Fibroblast of peridontal ligament (primary cell): ENCODE measurements around the gene ASTN2.

Source experiments
- DNase-seq: peaks from one replicate; pipeline ENCODE4 v3.0.0-alpha.2; 2010; ENCODE audit errors: extremely low read depth

The ASTN2 gene

GRCh38 chr9:116572095-116572748 is 842.6 kb downstream of the ASTN2 start:
- DNase-seq = peak; percentile 90

DNA sequence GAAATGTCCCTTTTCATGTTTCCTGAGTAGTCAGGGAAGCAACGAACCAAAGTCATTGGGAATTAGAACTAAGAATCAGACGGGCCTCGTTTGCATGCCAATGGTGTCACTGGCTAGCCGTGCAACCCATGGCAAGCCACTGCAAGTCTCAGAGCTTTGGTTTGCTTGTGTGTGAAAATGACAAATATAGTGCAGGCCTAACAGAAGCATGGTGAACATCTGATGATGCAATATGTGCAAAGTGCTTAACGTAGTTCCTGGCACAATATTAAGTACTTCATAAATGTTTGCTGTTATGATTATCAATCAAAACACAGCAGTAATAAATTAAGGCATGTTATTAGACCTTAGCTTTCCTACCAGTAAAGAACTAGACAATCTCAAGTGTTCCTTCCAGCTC is 845.7 kb downstream of the ASTN2 start:
- no peak for DNase-seq

- peak; percentile 52 for DNase-seq
Observed at GRCh38 chr9:116566677-116567488, 848.0 kb downstream of the ASTN2 start.

DNA sequence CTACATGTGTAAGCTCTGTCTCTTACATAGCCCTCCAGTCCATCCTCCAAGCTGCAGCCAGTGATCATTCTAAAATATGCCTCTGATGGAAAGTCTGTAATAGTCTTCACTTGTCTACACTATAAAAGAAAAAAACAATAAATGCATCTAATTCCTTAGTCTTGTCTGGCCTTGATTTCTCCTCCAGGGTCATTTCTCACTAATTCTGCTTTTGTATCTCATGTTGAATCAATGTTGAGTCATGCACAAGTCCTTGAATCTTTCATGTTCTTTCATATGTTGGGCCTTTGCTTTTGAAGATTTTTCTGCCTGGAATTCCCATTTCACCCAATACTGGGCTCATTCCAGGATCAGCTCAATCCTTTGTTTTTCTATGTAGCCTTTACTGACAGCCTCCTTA is 848.9 kb downstream of the ASTN2 start:
- DNase-seq = no peak

DNA sequence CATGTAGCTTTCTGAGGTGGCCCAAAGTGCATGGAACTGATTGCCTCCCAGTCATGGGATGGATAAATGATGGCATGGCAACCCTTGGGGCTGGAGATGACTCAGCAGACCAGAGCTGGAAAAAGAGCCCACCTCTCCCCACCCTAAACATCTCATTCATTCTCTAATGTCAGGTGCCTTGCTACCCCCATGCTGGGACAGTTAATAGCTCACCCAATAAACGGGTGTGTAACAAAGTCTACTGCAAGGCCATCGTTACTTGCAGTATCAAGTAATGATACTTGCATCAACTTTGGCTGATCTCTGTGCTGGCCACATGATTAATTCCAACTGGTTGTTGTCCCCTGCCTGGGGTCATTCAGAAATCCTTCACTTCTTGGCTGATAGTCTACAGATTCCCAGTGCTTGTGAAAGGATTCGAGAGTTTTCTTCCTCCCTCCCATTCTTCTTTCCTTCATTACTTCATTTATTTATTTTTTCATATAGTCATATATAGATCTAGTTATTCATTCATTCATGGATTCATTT is 850.5 kb downstream of the ASTN2 start:
- no peak for DNase-seq

- DNase-seq = no peak
Observed at GRCh38 chr9:116558818-116559540, 855.9 kb downstream of the ASTN2 start.

GRCh38 chr9:116558035-116558434 is 856.8 kb downstream of the ASTN2 start:
- DNase-seq = no peak

GRCh38 chr9:116555556-116556155 is 859.2 kb downstream of the ASTN2 start:
- DNase-seq = no peak

GRCh38 chr9:116555119-116555518 is 859.7 kb downstream of the ASTN2 start:
- no peak for DNase-seq

GRCh38 chr9:116550696-116551436 is 864.0 kb downstream of the ASTN2 start:
- DNase-seq = peak; percentile 37

DNA sequence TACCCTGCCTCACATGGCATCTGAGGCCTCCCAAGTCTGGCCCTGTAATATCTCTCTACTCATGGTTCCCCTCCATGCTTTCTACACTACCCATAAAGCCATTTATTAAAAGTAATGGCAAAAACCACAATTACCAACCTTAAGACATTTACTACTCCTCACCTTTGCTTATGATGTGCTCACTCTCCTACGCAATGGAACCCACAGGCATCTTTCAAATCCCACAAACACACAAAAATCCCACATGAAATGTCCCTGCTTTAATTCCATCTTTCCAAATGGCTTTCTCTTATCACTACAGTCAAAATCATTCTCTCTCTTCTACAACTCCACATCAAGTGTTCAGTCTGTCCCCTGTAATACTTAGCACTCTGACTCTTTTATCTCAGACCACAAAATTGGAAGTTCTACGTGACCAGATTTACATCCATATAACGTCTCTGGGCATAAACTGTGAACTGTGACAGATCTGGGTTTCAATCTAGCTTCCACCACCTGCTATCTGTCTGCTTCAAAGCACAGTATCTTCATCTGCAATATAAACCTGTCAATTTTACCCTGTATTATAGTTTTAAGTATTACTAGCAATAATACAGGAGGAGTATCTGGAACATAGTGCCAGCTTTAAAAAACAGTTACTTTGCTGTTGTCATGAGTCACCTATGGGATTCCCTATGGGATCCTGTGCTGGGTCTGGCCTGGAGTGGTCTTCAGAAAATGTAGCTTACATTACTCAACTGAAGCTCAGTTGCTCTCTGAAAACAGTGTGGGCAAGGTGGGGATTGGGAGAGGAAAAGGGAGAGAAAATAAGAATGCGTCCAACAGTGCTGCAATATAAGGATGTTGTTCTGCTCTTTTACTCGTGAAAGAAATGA is 864.8 kb downstream of the ASTN2 start:
- DNase-seq = no peak

DNA sequence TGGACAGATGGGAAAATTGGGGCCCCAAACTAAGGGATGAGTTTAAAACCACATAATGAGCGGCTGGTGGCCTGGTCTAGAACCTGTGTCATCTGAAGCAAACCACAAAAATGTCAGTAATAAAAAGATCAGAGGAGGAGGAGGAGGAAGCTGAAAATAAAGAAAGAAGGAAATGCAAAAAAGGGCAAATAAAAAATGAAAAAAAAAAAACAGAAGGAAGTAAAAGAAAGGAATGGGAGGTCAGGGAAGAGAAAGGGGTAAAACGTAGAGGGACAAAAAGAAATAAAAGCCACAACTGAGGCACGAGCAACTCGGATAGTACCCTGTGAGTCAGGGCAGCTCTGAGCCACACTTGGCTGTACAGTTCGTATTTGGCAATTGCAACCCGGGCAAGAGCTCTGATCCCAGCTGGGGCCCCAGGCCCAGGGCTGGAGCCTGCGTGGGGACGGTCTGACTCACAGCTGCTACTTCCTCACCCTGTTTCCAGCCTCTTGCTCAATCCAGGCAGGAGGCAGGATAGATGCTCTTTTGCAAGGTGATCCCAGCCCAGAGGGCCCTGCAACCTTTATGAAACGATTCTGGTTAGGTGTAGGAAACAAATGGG is 865.7 kb downstream of the ASTN2 start:
- peak; percentile 96 for DNase-seq

GRCh38 chr9:116547729-116548426 is 867.0 kb downstream of the ASTN2 start:
- DNase-seq = no peak

DNA sequence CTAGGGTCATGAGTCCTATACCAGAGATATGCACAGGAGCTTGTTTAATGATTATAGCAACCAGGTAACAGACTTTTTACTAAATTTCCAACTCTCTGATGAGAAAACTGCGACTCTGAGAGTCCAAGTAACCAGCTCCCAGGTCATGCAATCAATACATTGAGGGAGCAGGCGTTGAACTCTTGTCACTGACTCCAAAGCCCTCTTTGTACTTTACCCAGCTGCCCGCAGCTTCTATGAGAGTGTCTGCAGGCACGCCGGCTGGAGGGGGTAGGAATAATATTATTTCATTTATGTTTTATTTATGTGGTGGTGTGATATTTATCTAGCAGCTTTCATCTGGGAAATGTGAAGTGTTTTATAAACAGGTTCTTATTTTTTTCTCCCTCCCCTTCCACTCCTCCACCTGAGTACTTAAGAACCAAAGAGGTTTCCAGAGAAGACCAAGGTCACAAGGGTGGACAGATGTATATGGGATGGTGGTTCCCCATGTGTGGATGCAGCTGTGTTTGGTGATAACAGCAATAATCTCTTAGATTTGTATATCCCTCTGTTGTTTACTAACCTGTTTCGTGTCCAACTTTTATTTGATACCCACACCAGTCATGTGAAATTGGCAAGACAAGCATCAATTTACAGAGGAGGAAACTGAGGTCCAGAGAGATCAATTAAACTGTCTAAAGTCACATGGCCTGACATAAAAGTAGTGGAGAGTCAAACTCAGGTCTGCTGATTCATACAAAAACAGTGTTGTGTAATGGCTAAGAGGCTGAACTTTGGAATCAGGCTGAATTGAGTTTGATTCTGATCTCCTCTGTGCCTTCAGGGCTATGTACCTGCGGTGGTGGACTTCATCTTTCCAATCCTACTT is 867.9 kb downstream of the ASTN2 start:
- DNase-seq = peak; percentile 54

- no peak for DNase-seq
Observed at GRCh38 chr9:116544896-116545295, 870.0 kb downstream of the ASTN2 start.

DNA sequence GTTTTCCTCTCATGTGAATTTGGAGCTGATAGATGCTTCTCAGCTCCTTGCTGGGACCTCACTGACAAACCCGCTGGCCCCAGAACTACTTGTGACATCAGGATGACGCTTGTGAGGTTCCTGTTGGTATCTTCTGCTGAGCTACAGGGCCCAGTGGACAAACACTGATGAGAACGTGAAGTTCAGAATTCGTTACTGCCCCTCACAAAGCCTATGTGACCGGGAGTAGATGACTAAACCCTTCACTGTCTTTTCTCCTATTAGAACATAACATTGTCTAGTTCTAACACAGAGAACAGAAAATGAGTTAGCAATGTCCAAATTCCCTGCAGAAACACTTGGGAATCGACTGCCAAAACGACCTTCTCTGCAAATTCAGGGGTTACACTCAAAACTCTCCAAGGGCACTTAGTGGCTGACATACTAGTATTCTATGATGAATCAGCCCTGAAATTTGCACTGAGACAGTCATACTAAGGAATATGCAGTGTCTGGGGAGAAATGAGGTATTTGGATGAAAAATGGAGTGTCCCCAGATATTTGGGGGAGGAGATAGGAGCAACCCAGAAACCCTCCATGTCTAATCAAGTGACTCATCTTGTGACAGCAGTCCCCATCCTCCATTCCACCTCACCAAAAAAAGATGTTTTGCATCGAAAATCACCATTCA is 871.0 kb downstream of the ASTN2 start:
- peak; percentile 80 for DNase-seq

DNA sequence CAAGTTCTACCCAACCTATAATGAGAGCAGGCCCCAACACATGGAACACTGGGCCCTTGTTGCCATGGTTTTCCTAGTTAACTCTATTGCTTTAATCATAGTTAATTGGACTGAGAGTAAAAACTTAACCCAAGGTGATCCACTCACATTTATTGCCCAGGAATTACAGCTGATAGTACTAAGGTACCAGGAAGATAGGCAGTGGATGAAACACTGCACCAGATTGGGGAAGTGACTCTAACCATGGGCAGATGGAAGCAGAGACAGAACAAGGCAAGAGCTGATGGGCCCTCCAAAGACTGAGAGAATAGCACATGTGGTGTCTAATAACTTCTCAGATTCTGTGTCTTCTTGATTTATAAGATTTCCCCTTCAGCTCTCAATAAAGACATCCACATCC is 873.5 kb downstream of the ASTN2 start:
- DNase-seq = no peak

DNA sequence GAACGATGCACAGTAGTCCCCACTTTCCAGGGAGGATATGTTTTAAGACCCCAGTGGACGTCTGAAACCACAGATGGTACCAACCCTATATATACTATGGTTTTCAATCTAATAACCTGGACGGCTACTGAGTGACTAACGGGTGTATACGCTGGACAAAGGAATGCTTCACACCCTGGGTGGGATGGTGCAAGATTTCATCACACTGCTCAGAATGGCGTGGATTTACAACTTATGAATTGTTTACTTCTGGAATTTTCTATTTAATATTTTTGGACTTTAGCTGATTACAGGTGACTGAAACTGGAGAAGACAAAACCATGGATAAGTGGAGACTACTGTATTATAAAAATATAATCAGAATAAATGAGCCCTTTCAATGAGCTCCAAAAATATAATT is 875.3 kb downstream of the ASTN2 start:
- DNase-seq = no peak
